ENCODE data around the gene GINS3. TPM values are rescaled to one million over a fixed set of nuclear protein-coding genes. Genes with fewer than 3 reads are reported as not detected.

GINS3 gene
- polyA plus RNA-seq, 3 donors, result 0.79 to 1.8 (median 1.4) TPM

- Histone ChIP-seq H3K27me3 (ENCODE audit: control insufficient read depth in 2 of 2, insufficient read depth in 2 of 2, low read length in 2 of 2) (peaks cover 2 to 5% of the 10 kb centered on the region in 2 donors), H3K4me1 (ENCODE audit: control insufficient read depth in 1 of 2, insufficient read depth in 2 of 2, low read length in 2 of 2) (no peaks in the 10 kb centered on the region), H3K9me3 (replicated peaks in 1 of 2; ENCODE audit: control insufficient read depth in 1 of 2, insufficient read depth in 1 of 2, low read length in 2 of 2) (no peaks in the 10 kb centered on the region), H3K4me3 (replicated peaks in 1 of 3; ENCODE audit: low read depth in 2 of 3, low read length in 3 of 3) (no peak overlapping the region), H2AFZ (ENCODE audit: insufficient read depth, low read depth, low read length, poor library complexity, severe bottlenecking) (no peak overlapping the region), H3K27ac (ENCODE audit: low read depth in 1 of 2, low read length in 2 of 2) (no peak overlapping the region), H3K36me3 (replicated peaks in 1 of 2; ENCODE audit: control insufficient read depth in 1 of 2, insufficient read depth in 2 of 2, low read length in 2 of 2) (no peaks in the 10 kb centered on the region), H4K20me1 (ENCODE audit: insufficient read depth, low read length) (no peaks in the 10 kb centered on the region), H3K9ac (ENCODE audit: insufficient read depth, low read length, poor library complexity, severe bottlenecking) (no peak overlapping the region), H3K79me2 (ENCODE audit: insufficient read depth, low read length) (no peaks in the 10 kb centered on the region), H3K4me2 (replicated peaks; ENCODE audit: extremely low read depth, low read length, poor library complexity, severe bottlenecking) (no peak overlapping the region)
- 63% methylated on average over 3 of the region's 5 CpGs for WGBS (ENCODE audit: insufficient coverage)
- intact Hi-C loops (cut with micrococcal nuclease), result no loop called here
- peak overlapping the region in 1 of 7 donors; percentile 8 for H3K27ac Mint-ChIP-seq
- H3K4me3 Mint-ChIP-seq, result no peak overlapping the region
- H3K4me1 Mint-ChIP-seq, result peaks cover 2% of the 10 kb centered on the region
- peaks cover 19 to 34% (median 23%) of the 10 kb centered on the region in 3 donors for H3K27me3 Mint-ChIP-seq (ENCODE audit: low read depth in 3 of 3)
- no peak for TF ChIP-seq CTCF (IDR thresholded peaks at IDR 0.05)
- no peaks in the 10 kb centered on the region for H3K36me3 Mint-ChIP-seq
- no peak for DNase-seq
- H3K9me3 Mint-ChIP-seq, result peaks cover 1 to 14% (median 5%) of the 10 kb centered on the region in 7 donors
Observed at GRCh38 chr16:58442547-58442946, 50.3 kb downstream of the GINS3 start.

GRCh38 chr16:58443783-58444182, 51.5 kb downstream of the GINS3 start:
- 100% methylated on average over 2 of the region's 4 CpGs for WGBS (ENCODE audit: insufficient coverage)
- H3K27ac ChIP-seq (ENCODE audit: low read depth in 1 of 2, low read length in 2 of 2), result no peak overlapping the region
- no peak overlapping the region for H3K4me3 ChIP-seq (replicated peaks in 1 of 3; ENCODE audit: low read depth in 2 of 3, low read length in 3 of 3)
- no peak overlapping the region for H3K9ac ChIP-seq (ENCODE audit: insufficient read depth, low read length, poor library complexity, severe bottlenecking)
- H4K20me1 ChIP-seq (ENCODE audit: insufficient read depth, low read length), result no peaks in the 10 kb centered on the region
- DNase-seq, result no peak
- no peaks in the 10 kb centered on the region for H3K36me3 ChIP-seq (replicated peaks in 1 of 2; ENCODE audit: control insufficient read depth in 1 of 2, insufficient read depth in 2 of 2, low read length in 2 of 2)
- intact Hi-C loops (cut with micrococcal nuclease), result no loop called here
- peaks cover 2% of the 10 kb centered on the region for H3K4me1 Mint-ChIP-seq
- H3K27me3 ChIP-seq (ENCODE audit: control insufficient read depth in 2 of 2, insufficient read depth in 2 of 2, low read length in 2 of 2), result peaks cover 2 to 5% of the 10 kb centered on the region in 2 donors
- no peaks in the 10 kb centered on the region for H3K36me3 Mint-ChIP-seq
- no peak for TF ChIP-seq CTCF (IDR thresholded peaks at IDR 0.05)
- no peak overlapping the region for H3K4me2 ChIP-seq (replicated peaks; ENCODE audit: extremely low read depth, low read length, poor library complexity, severe bottlenecking)
- H3K27me3 Mint-ChIP-seq (ENCODE audit: low read depth in 3 of 3), result peaks cover 17 to 31% (median 23%) of the 10 kb centered on the region in 3 donors
- H3K27ac Mint-ChIP-seq, result no peak overlapping the region
- H3K9me3 ChIP-seq (replicated peaks in 1 of 2; ENCODE audit: control insufficient read depth in 1 of 2, insufficient read depth in 1 of 2, low read length in 2 of 2), result no peaks in the 10 kb centered on the region
- no peak overlapping the region for H3K4me3 Mint-ChIP-seq
- H2AFZ ChIP-seq (ENCODE audit: insufficient read depth, low read depth, low read length, poor library complexity, severe bottlenecking), result no peak overlapping the region
- H3K9me3 Mint-ChIP-seq, result peaks cover 0 to 5% (median 0%) of the 10 kb centered on the region in 7 donors
- H3K4me1 ChIP-seq (ENCODE audit: control insufficient read depth in 1 of 2, insufficient read depth in 2 of 2, low read length in 2 of 2), result no peaks in the 10 kb centered on the region
- no peaks in the 10 kb centered on the region for H3K79me2 ChIP-seq (ENCODE audit: insufficient read depth, low read length)
